ENCODE results near the gene TMEM163.
A peak's percentile ranks its signal among the peaks of the same experiment; 100 is the strongest.

TMEM163 gene

DNA sequence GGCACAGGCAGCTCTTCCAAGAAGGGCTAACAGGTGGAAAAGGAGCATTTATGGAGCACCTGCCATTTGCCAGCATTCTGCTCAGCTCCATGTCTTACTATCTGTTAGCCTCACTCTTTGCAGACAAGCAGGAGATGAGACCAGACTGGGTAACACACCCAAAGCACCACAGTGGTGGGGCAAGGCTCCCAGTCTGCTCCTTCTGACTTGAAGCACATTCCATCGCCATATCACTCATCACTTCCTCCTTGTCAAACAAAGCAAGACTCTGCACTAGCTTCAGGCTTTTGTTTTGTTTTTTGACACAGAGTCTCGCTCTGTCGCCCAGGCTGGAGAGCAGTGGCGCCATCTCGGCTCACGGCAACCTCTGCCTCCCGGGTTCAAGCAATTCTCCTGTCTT lies 282.1 kb downstream of the TMEM163 start:
- DNase-seq (ENCODE audit: low read depth): no peak

DNA sequence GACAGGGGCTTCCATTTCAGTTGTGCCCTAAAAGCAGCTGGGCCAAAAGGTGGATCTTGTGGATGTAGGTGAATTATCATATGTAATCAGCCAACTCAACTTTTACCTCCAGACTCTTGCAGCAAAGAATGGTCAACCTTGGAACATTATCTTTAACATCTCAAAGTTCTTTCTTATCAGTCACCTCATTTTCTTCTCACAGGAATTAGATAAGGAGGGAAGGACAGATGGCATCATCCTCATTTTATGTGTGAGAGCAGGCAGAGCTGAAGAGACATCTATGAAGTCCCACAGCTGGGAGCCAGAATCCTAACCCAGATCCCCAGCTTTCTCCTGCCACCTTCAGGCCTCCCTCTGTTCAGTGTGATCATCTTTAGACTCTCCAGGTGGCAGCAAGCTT lies 282.9 kb downstream of the TMEM163 start:
- no peak for DNase-seq (ENCODE audit: low read depth)

DNA sequence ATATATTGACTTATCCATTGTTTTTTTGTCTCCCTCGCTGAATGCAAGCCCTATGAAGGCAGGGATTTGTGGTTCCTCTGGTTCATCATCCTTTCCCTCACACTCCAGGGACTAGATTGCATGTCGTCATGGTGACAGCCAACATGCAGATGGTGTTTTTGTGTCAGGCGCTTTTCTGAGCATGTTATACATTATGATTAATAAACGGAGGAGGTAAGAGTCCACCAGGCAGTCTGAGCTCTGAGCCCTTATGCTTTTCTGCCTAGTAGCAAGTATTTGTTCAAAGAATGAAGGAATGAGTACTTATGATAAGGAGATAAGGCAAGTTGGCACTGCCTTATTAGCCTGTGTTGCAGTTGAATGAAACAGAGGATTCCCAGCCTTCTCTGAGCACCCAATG lies 283.3 kb downstream of the TMEM163 start:
- DNase-seq (ENCODE audit: low read depth): no peak

DNA sequence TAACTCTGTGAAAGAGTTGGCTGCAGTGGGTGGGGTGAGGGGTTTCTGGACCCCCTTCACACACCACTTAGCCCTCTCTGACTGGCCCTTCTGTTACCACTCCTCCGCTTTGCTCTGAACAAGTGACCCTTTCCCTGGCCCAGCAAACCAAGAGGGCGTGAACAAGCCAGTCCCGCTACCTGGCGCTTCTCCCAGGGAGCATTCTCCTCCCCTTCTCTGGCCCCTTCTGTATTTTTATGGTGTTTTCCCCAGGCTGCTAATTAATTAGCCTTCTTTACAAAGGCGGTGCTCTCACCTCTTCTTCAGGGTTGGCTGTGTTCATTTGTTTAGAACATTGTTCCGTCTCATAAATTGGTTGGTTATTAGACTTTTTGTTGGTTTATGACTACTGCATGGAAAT lies 284.8 kb downstream of the TMEM163 start:
- DNase-seq (ENCODE audit: low read depth): no peak

DNA sequence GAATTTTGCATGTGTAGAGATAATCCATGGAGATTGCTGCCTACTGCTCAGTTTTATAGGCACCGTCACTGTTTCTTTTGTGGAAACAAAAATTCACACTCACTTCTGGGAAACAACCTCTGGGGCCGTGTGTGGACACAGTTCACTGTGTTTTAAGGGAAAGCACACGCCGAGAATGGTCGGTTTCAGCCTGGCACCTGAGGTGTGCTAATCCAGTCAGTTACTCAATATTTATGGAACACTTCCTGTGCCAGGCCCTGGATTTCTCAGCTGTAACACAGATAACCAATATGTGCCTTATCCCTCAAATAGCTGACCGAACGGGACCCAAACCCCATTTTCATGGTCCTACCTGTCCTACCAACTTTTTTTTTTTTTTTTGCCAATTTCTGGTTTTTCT lies 285.3 kb downstream of the TMEM163 start:
- no peak for DNase-seq (ENCODE audit: low read depth)

- no peak for DNase-seq (ENCODE audit: low read depth)
Observed at GRCh38 chr2:134432435-134432883, 286.3 kb downstream of the TMEM163 start.

DNA sequence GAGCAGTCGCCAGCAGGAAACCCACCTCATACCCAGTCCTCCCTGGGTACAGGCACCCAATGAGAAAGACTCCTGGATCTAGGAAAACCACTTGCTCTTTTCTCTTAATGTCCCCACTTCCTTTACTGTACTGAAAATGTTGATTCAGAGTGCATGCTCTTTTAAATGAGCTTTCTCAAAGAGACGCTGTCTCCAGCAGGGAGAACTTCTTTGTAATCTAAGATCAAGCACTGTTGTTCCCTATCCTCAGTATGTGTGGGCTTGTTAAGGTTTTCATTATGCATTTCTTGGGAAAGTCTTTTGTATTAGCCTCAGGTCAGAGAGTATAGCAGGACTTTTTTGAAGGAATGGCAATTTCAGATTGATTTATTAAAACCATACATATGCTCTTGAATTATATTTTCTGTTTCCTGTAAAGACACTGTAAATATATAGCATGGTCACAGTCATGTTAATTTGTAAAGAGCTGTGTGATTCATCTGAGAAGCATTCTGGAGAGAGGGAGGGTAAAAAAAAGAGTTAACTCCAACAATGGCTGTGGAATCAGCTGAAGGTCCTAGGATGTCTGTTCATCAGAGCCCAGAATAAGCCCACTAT lies 286.9 kb downstream of the TMEM163 start:
- no peak for DNase-seq (ENCODE audit: low read depth)

DNA sequence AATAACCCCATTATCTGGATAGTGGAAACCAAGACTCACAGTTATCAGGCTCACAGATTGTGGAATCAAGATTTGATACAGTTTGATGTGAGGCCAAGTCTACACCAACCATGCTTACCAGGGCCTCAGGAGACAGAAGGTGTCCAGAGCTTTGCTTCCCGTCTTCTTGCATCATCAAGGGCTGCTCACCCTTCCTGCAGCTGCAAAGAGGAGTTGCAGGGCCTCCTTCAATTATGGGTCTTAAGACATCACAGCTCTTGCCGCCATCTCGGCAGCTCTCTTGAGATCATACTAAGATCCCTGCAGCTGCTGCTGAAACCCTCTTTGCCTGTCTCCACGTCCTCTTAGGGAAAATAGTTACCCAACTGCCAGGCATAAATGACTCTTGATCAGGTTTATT lies 288.9 kb downstream of the TMEM163 start:
- DNase-seq (ENCODE audit: low read depth): no peak

- DNase-seq (ENCODE audit: low read depth): no peak
Observed at GRCh38 chr2:134426721-134427120, 292.1 kb downstream of the TMEM163 start.

- no peak for DNase-seq (ENCODE audit: low read depth)
Observed at GRCh38 chr2:134425724-134426496, 292.9 kb downstream of the TMEM163 start.

DNA sequence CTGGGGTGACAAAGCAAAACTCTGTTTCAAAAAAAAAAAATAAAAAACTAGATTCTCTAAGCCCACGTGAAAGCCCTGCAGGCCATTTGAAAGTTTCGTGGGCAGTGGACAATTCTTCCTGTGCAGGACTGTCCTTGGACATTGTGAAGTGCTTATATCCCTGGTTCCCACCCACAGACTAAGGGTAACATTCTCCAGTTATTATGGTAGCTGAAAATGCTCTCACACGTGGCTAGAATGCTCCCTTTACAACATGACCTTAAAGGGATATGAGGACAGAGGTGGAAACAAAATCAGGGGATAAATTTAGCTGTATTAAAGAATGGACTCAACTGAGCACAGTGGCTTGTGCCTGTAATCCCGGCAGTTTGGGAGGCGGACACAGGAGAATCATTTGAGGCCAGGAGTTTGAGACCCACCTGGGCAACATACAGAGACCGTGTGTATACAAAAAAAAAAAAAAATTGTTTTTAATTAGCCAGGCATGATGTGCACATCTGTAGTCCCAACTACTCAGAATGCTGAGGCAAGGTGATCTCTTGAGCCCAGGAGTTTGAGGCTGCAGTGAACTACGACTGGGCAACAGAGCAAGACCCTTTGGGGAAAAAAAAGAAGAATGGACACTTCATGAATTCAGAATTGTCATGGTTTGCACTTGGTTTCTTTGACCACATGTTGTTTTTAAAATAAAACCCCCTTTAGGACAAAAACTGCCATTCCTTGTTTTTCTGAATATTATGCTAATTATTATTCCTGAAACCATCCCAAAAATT lies 297.1 kb downstream of the TMEM163 start:
- no peak for DNase-seq (ENCODE audit: low read depth)

DNA sequence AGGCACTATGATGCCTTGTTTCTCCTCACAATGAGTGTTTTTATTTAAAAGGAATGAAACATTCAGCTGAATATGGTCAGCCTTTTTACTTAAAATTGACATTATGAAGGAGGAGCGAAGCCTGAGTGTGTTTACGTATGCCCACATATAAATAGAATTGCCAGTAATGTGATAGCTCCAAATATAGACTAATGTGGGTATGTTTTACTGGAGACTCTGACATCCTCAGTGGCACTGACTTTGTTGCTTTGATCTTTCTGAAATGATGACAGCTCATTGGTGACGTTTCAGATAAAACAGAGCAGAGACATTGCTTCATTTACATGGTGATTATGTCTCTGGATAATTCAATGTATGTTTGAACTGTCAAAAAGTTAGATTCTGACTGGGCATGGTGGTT lies 297.9 kb downstream of the TMEM163 start:
- no peak for DNase-seq (ENCODE audit: low read depth)

DNA sequence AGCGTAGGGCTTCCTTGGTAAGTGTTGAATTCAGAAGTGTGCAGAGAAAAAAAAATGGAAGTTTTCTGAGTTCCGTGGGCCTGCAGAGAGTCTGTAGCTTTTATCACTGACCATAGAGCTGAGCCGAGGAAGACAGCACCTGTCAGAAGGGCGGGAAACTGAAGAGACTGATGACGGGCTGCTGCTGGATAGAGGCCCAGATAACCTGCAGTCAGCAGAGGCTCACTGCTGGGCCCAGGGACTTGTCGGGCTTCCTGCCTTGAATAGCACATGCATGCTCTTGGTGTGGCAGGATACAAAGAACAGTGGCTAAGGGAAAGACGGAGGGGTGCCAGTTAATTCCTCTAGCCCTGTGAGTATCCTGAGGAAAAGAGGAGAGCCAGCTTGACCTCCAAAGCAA lies 298.5 kb downstream of the TMEM163 start:
- DNase-seq (ENCODE audit: low read depth): no peak

DNA sequence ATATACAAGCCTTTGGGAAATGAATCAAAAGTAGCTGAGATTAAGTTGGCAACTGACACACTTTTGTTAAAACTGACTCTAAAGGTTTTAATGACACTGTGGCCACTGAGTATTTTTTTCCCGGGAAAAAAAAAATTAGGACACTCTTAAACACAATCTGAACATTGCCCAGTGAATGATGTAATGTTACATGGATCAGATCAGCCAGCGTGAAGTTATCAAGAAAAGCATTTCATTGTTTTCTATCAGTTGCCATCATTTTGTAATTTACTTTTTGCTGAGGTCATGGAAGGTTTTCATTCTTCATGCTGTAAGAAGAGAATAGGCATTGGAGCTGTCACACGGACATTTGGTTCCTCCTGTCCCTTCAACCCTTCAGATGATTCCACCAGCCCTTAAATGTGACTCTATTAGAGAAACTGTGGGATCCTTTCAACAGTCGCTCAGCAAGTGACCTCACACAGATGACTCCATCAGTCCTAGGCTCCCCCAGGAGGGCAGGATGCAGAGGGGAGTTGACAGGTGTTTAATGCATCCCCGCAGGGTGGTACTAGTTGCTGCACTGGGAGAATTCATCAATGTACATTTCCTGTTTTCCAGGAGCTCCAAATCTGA lies 300.7 kb downstream of the TMEM163 start:
- DNase-seq (ENCODE audit: low read depth): no peak

DNA sequence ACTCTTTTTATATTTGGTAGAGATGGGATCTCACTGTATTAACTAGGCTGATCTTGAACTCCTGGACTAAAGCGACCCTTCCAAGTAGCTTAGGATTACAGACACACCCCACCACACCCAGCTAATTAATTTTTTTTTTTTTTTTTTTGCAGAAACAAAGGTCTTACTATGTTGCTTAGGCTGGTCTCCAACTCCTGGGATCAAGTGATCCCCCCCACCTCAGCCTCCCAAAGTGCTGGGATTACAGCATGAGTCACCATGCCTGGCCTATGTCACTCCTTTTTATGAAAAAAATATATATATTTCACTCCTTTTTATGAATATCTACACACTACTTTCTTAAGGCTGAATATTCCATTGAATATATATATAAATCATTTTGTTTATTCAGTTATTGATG lies 302.2 kb downstream of the TMEM163 start:
- no peak for DNase-seq (ENCODE audit: low read depth)

- no peak for DNase-seq (ENCODE audit: low read depth)
Observed at GRCh38 chr2:134416018-134416417, 302.8 kb downstream of the TMEM163 start.

DNA sequence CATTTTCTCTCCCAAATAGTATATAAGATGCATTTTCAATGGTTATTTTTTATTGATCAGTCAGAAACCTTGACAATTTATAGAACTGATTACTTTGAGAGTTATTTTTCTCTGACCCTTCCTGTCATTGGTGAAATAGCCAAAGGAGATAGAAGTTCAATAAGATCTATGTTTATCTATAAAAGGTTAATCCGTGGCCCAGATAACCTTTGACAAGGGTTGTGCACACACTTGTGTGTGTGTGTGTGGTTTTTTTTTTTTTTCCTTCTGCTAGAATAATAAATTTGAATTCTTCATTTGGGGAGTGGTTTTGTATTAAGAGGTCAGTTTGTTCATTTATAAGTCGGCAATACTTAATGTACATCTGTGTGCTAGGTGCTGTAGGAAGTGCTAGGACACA lies 304.9 kb downstream of the TMEM163 start:
- DNase-seq (ENCODE audit: low read depth): no peak

DNA sequence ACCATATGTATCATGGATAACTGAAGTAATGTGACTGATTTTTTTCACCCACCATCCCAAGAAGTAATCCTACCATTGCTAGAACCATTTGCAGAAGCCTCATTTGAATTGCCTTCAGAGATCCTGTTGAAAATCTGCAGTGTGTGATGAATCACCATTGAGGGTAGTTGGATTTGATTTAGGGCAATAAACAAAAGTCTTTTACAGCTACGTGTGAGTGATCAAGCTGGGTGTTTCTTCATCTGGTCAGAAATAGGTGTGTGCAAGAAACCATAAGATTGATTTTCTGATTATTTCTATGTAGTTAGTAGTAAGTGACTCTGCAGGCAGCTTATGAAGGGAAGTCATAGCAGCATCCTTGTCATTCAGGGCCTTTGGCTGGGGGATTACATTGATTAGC lies 305.4 kb downstream of the TMEM163 start:
- no peak for DNase-seq (ENCODE audit: low read depth)

DNA sequence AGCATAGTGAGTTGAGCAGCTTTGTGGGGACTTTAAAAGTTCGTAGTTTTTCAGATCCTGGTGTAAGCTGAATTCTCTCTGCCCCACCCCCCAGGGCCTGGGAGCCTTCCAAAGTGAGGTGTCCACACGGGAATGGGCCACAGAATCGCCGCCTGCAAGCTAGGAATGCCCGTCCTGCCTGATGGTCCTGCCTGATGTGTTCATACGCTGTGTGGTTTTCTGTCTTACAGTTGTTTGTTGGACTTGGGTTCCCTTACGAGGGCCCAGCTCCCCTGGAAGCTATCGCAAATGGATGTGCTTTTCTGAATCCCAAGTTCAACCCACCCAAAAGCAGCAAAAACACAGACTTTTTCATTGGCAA lies 306.2 kb downstream of the TMEM163 start:
- no peak for DNase-seq (ENCODE audit: low read depth)

DNA sequence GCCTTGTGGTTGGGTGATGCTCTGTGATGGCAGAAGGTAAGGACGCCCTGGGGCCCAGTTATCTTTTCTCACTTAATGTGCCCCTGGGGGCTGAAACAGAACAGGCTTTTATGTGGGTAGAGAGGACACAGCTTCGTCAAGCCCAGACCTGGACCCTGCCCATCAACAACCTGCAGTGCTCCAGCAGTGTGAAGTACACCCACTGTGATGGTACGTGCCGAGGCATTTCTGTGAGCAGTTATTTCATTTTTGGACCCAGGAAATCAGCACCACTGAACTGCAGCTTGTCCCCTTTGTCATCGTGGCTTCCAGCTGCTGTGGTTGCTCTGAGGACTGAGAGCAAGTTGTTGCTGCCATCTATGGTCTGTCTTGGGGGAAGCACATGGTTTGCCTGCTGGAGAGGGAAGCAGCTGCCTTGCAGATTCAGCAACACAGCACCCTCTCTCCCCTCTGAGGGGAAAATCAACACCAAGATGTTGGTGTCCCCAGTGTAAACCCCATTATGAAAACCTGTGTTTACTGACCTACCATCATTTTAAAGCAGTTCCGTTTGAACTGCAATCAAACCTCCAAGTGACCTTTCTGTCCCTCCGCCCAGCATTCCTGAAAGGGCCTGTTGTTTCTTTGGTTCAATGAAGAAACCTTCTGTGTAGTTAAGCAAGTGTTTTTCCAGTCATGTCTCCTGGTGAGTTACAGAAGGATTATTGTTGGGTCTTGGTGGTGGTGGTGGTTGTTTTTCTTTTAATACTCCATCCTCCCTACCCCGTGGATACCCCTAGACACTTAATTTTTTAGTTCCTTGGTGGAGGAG lies 306.8 kb downstream of the TMEM163 start:
- peak; percentile 31 for DNase-seq (ENCODE audit: low read depth)

DNA sequence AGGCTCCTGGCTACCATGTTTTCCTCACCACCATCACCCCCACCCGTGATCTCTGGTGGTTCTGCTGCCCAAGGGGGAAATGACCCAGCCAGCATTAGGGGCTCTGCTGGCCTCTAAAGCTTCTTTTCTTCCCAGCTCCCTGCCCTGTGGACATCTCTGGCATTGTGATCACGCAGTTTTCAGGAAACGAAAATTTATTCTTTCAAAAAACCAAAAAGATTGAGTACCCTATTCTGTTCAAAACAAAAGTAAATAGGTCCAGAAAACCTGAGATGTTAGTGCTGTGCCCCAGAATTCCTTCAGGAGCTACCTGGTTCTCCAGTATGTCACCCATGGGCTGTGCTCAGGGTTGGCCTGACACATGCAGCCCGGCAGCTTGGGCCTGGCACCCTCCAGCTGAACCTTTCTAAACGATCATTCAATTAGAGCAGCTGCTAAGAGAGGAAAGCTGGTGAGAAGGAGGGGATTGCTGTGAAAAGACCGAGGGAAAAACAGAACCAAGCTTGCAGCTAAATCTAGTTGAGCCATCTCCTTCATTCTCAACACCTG lies 307.4 kb downstream of the TMEM163 start:
- no peak for DNase-seq (ENCODE audit: low read depth)

- DNase-seq (ENCODE audit: low read depth): no peak
Observed at GRCh38 chr2:134410831-134411231, 308.0 kb downstream of the TMEM163 start.

Data from T-helper 22 cell (primary cell).